CD4-positive, alpha-beta T cell treated with Interleukin-21 for 1 hour (primary cell): ENCODE data around the gene SMDT1.
"Not testable (repeated sequence)": the region's sequence is repeated elsewhere in the genome, so short reads cannot be mapped to it uniquely, and the experiment has no call there.

ENCODE experiments used
- DNase-seq: peaks from one replicate; pipeline ENCODE4 v3.0.0-alpha.2; 2020

SMDT1 gene

GRCh38 chr22:42071508-42071907, 8.0 kb upstream of the SMDT1 start:
- DNase-seq = not testable (repeated sequence)

DNA sequence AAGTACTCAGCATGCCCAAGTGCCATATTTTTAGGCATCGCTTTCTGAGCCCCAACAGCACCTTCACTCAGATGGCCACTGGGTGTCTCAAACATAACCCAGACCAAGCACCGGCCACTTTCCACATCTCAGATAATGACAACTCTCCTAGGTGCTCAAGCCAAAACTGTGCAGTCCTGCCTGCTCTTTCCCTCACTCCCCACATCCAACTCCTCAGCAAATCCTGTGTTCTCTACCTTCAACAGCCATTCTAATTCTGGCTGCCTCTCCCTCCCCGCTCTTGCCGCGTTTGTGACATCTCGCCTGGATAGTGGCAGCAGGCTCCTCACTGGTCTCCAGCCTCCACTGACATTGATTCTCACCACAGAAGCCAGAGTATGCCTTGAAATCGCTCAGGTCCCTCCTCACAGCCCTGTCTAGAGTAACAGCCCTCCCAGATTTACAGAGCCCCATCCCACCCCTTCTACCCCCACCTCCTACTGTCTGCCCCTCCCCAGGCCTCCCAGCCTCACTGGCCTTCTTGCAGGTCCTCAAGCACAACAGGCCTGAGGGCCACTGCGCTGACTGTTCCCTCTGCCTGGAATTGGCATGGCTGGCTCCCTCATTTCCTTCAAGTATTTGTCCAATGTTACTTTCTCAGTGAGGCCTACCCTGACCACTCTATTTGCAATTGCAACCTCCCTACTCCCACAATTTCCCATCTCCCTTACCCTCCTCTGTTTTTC, 6.7 kb upstream of the SMDT1 start:
- no peak for DNase-seq

- DNase-seq = no peak
Measured at GRCh38 chr22:42073621-42074041, 5.9 kb upstream of the SMDT1 start.

GRCh38 chr22:42074132-42074811, 5.2 kb upstream of the SMDT1 start, which contains the start of gene PHETA2:
Gene PHETA2, plus strand, starts transcription at chr22:42074248. Its CDS starts 3,046 bp downstream, at chr22:42077294.
- DNase-seq = peak; percentile 63

DNA sequence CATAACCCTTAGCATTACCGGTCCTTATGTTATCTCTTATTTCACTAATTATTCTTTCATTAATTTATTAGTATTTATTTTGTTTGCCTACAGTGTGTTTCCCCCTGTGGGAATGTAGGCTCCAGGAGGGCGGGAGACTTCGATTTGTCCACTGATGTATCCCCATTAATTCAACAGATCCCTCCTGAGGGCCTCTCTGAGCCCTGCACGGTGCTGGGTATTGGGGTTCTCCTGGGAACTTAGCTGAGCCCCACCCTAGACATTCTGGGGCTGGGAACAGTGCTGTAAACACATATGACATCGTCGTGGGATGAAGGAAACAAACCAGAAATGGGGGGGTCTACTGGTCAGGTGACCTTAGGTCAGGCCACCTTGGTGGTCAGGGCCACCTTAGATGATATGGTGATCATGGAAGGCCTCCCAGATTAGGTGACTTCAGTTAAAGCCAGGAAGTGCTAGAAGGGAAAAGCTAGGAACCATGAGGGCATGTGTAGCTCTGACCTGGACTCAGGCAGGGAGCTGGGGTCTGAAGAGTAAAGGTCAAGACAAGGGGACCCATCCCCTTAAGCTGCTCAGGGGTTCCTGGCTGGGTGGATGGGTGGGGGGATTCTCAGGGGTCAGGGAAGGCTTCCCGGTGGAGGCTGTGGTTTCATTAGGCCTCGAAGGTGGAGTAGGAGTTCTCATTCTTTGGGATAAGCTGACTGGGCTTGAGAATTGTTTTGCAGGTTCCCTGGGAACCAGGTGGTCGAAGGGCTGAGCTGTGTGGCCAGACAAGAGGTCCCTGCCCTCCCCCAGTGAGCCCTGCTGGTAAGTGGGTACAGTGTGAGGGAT, 4.4 kb upstream of the SMDT1 start:
- DNase-seq = no peak

GRCh38 chr22:42076764-42077485, 2.6 kb upstream of the SMDT1 start:
- no peak for DNase-seq

DNA sequence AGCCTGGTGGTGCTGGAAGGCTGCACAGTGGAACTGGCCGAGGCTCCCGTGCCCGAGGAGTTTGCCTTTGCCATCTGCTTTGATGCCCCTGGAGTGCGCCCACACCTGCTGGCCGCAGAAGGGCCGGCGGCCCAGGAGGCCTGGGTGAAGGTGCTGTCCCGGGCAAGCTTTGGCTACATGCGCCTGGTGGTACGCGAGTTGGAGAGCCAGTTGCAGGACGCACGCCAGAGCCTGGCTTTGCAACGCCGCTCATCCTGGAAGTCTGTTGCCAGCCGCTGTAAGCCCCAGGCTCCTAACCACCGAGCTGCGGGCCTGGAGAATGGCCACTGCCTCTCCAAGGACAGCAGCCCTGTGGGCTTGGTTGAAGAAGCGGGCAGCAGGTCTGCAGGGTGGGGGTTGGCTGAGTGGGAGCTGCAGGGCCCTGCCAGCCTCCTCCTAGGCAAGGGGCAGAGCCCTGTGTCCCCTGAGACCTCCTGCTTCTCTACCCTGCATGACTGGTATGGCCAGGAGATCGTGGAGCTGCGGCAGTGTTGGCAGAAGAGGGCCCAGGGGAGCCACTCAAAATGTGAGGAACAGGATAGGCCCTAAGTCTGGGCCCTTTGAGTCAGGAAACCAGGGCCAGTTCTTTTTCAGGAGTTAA, 1.9 kb upstream of the SMDT1 start:
- DNase-seq = no peak

- DNase-seq = no peak
Measured at GRCh38 chr22:42078469-42079318, 806 bp upstream of the SMDT1 start.

DNA sequence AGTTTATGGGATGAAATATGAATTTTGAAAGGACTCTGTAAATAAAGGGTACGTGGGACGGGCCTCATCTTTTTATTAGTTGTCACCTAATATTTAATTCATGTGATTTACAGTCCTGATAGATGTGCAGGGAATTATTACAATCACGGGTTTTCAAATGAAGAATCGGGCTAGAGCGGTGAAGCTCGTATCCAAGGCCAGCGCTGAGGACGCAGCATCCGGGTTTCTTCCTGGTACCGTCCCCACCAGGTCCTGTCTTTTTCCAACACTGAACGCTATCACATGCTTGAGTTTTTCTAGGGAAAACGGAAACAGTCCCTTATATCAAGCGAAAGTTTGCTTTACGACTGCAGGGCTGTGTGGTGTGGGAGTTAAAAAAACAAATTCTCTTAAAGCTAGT, 787 bp downstream of the SMDT1 start:
- peak; percentile 27 for DNase-seq

DNA sequence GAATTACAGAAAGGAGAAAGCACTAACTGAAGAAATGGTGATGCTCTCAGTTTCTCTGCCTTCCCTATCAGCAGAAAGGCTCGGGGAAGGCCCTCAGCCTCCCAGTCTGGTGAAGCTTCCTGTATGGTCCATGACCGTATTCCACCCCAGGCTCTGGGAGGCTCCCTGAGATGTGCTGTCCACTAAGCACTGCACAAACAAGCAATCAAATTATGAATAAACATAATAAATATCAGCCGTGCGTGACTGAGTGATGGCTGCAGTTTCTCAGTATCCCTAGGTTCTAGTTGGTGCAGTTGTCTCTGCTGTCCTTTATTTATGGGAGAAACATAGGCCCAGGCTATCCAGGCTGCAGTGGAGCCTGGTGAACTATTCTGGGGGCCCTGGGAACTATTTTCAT, 3.6 kb downstream of the SMDT1 start:
- DNase-seq = no peak

DNA sequence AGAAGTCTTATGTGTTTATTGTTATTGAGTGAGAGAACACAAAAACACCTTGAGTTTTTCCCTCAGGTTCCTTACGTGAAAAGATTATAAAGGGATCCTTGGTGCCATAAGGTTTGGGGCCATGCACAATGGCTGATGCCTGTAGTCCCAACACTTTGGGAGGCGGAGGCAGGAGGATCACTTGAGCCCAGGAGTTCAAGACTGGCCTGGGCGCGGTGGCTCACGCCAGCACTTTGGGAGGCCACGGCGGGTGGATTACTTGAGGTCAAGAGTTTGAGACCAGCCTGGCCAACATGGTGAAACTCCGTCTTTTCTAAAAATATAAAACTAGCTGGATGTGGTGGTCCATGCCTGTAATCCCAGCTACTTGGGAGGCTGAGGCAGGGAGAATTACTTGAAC, 5.4 kb downstream of the SMDT1 start:
- DNase-seq = no peak

DNA sequence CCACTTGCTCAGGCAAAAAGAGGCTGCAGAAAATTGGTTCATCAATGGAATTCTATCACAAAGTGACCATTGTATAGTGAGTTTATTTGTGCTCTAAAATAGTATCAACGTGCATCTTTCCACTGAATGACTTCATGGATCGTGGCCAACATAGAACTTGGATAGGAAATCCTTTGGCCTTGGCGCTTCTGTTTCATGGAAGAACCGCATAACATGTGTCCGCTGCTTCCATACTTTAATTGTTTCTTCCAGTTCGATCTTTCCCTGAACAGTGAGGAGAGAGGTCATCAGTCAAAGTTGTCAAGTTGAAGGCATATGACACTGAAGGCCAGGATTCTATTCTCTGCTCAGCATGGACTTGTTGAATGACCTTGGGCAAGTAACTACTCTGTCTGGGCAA, 6.6 kb downstream of the SMDT1 start:
- DNase-seq = no peak

DNA sequence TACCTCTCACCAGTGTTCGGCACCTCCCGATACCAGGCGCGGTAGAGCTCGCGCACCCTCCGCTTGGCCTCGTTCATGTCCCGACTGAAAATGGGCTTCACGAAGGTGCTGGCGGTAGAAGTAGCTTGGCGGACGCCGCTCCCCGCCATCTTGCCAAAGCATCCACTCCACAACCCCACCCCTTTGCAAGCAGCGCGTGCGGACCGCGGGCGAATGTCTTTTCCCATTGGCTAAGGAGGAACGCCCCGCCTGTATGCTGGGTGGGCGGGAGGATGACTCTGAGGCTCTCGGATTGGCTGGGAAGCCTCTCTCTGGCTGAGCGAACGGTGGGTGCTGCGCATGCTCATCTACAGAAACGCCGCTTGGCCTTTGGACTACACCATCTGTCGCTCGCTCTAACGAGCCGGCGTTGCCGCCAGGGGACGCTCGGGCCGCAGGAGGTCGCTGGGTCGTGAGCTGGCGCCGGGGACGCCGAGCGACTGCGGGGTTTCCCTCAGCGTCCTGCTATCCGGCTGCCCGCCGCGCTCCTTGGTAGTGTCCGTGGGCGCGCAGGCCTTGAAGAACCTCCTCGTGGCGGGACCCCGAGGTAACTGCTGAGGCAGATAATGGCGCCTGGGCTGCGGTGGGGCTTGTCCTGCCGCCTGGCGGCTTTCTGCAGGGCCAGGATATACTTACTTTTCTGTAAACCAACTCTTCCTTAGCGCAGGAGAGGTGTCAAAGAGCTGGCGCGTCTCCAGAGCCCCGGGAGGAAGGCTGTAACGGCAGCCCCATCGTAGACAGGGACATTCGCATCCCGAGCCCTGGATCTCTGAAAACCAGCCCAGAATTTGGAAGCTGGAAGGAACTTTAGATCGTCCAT, 11.3 kb downstream of the SMDT1 start, which contains the start of gene NDUFA6:
NDUFA6 (minus strand) TSS at position 177 of the 859 bp plus-strand sequence; CDS start at position 149, 28 bp downstream.
- DNase-seq = peak; percentile 99

DNA sequence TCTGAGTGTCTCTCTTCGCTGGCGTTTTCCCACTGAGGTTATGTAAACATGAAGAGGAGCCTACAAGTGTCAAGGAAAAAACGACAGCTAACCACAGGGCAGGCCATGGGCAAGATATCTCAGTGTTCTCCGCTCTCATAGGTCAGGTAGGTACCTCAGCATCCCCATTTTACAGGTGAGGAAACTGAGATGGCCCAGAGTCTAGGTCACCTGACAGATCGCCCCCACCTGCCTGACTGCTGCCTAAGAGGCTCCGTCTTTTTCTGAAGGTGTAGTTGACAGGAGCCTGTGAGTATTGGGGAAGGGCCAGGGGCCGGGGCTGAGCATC, 11.9 kb downstream of the SMDT1 start:
- DNase-seq = peak; percentile 21

DNA sequence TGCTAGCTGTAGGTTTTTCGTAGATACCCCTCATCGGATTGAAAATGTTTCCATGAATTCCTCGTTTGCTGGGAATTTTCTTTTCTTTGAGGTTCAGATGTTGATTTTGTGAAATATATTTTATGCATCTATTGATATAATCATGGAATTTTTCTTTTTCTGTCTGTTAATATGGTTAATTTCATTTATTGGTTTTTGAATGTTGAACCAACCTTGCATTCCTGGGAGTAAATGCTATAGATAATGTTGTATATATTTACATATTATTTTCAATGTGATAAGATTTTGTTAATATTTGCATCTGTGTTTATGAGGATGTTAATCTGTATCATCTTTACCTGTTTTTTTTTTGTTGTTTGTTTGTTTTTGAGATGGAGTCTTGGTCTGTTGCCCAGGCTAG, 21.7 kb downstream of the SMDT1 start:
- DNase-seq = no peak

DNA sequence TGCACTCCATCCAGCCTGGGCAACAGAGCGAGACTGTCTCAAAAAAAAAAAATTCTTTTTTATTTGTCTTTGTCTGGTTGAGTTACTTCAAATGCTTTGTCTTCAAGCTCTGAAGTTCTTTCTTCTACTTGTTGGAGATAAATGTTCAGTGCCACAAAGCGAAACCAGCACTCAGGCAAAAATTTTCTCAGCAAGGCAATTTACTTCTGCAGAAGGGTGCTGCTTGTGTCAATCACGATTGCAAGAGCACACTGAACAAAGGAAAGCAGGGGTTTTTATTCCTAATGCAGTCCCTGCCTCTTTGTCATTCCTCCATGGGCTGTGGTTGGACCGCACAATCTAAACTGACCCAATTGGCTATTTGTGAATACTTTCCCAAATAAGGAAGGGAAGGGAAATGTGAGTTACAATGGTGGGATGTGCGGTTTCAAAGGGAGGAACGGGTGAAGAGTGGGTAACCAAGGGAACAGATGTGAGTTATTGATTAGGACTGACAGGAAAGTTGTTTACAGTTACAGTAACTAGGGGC, 24.9 kb downstream of the SMDT1 start:
- not testable (repeated sequence) for DNase-seq

- DNase-seq = no peak
Measured at GRCh38 chr22:42108848-42109247, 29.3 kb downstream of the SMDT1 start.

GRCh38 chr22:42111798-42112197, 32.3 kb downstream of the SMDT1 start:
- DNase-seq = no peak

DNA sequence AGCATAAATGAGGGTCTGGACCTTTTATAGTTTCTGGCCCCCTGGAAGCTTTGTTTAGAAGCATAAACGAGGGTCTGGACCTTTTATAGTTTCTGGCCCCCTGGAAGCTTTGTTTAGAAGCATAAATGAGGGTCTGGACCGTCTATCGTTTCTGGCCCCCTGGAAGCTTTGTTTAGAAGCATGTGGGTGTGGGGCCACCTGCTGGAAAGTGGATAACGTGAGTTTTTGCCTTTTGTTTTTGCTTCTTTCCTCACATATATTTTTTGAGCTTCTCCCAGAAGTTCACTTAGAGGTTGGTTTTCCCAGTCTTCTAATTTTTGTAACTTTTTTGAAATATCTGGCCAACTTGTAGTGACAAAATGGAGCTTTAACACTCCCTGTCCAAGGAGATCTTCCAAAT, 33.3 kb downstream of the SMDT1 start:
- DNase-seq = not testable (repeated sequence)

DNA sequence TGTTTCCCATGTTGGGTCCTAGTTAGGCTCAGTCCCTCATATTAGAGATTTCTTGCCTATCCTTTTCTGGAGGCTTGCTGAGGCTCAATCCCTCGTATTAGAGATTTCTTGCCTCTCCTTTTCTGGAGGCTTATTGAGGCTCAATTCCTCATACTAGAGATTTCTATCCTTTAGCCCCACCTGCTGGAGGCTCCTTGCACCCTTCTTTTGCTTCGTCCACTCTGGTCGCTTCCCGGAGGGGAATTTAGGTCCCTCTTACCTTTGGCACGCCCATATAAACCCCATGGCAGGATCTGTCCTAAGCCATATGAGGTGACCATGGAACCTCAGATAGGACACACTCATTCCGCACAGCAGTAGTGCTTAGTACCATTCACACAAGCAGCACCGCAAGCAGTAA, 35.2 kb downstream of the SMDT1 start:
- DNase-seq = no peak
